Measurements from ENCODE around the gene TYW1B.
"Not testable (repeated sequence)": the region's sequence is repeated elsewhere in the genome, so short reads cannot be mapped to it uniquely, and the experiment has no call there.

DNA sequence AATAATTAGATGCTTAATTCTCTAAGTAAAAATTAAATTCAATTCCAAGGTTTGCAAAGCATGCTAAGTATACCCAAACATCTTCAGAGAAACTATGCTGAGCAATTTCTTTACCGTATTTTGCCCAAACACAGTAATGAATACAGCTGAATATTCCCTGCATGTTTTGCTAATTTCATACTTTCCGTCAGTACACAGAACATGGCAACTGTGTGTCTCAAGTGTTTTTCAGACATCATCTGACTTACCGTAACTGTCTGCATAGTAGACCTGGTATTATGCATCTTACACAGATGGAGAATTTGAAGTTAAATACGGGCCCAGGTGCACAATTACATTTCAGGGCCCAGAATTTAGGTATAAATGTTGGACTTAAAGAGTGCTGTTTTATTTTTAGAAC, 15.2 kb upstream of the TYW1B start:
- TF ChIP-seq, protein P1, sequence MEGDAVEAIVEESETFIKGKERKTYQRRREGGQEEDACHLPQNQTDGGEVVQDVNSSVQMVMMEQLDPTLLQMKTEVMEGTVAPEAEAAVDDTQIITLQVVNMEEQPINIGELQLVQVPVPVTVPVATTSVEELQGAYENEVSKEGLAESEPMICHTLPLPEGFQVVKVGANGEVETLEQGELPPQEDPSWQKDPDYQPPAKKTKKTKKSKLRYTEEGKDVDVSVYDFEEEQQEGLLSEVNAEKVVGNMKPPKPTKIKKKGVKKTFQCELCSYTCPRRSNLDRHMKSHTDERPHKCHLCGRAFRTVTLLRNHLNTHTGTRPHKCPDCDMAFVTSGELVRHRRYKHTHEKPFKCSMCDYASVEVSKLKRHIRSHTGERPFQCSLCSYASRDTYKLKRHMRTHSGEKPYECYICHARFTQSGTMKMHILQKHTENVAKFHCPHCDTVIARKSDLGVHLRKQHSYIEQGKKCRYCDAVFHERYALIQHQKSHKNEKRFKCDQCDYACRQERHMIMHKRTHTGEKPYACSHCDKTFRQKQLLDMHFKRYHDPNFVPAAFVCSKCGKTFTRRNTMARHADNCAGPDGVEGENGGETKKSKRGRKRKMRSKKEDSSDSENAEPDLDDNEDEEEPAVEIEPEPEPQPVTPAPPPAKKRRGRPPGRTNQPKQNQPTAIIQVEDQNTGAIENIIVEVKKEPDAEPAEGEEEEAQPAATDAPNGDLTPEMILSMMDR (IDR thresholded peaks at IDR 0.05) = not testable (repeated sequence)
- TF ChIP-seq EZH2phosphoT487, EZH2 (IDR thresholded peaks at IDR 0.05): not testable (repeated sequence)
